Measurements from ENCODE around the gene PPM1K. TPM values are rescaled to one million over a fixed set of nuclear protein-coding genes. Genes with fewer than 3 reads are reported as not detected.

The PPM1K gene
- polyA plus RNA-seq, 2 donors = 5.5 to 5.7 TPM

Other genes with a start within 250 kb of the PPM1K start
- under 1 TPM; 0.39 to 0.81 TPM for gene ABCG2, start 125.9 kb downstream of the PPM1K start, polyA plus RNA-seq
- 10 to 100 TPM in 1 of 2 donors, 1 to 10 TPM in 1; 8.7 to 15.6 TPM for gene HERC6, start 94.3 kb upstream of the PPM1K start, polyA plus RNA-seq
- 1 to 10 TPM in 1 of 2 donors, under 1 TPM in 1; 0.92 to 1.1 TPM for gene HERC5, start 172.6 kb upstream of the PPM1K start, polyA plus RNA-seq
- gene PYURF, start 239.2 kb upstream of the PPM1K start, polyA plus RNA-seq = 10 to 100 TPM; 62.0 to 82.4 TPM